OCI-LY3 (cell line): ENCODE data around the gene SIMC1.

Source experiments
- H2AFZ ChIP-seq: fragments of 200-600, 300-600 bp; shearing (Covaris generic); 2 replicates; pipeline ENCODE4 v1.6.0; 2014; ENCODE audit warnings: antibody characterized with exemption, low read depth, low read length
- H3K27ac ChIP-seq: fragments of 200-600, 300-600 bp; sonication (generic); 2 replicates; pipeline ENCODE4 v1.5.1; 2014; ENCODE audit warnings: mild to moderate bottlenecking, low read length, moderate library complexity, mixed read lengths
- H3K27me3 ChIP-seq: fragments of 200-600, 300-600 bp; sonication (generic); 2 replicates; pipeline ENCODE4 v1.6.1; 2014; ENCODE audit warnings: low read depth, low read length, mixed read lengths
- H3K36me3 ChIP-seq: fragments of 200-600, 300-600 bp; sonication (generic); replicated peaks from 2 replicates; pipeline ENCODE3; 2014; ENCODE audit warnings: low read depth, low read length, mixed read lengths
- H3K4me1 ChIP-seq: fragments of 300-600, 200-600 bp; sonication (generic); 2 replicates; pipeline ENCODE4 v1.6.1; 2014; ENCODE audit warnings: low read length, mixed read lengths
- H3K4me2 ChIP-seq: fragments of 200-600, 300-600 bp; sonication (generic); 2 replicates; pipeline ENCODE4 v1.6.1; 2014; ENCODE audit warnings: low read length, mixed read lengths
- H3K4me3 ChIP-seq: fragments of 300-600, 200-600 bp; sonication (generic); 2 replicates; pipeline ENCODE4 v1.5.1; 2014; ENCODE audit warnings: antibody characterized with exemption, mild to moderate bottlenecking, low read length, moderate library complexity
- H3K79me2 ChIP-seq: fragments of 300-600, 200-600 bp; shearing (Covaris generic); 2 replicates; pipeline ENCODE4 v1.6.1; 2014; ENCODE audit warnings: mild to moderate bottlenecking, low read length, mixed read lengths
- H3K9ac ChIP-seq: fragments of 300-600, 200-600 bp; shearing (Covaris generic); 2 replicates; pipeline ENCODE4 v1.6.0; 2014; ENCODE audit warnings: mild to moderate bottlenecking, low read length, moderate library complexity
- H3K9me3 ChIP-seq: fragments of 200-600, 300-600 bp; shearing (Covaris generic); 2 replicates; pipeline ENCODE4 v1.6.1; 2014; ENCODE audit warnings: low read length, mixed read lengths; ENCODE audit not compliant: insufficient read depth
- H4K20me1 ChIP-seq: fragments of 200-600, 300-600 bp; sonication (generic); 2 replicates; pipeline ENCODE4 v1.6.1; 2016; ENCODE audit warnings: low read length, mixed read lengths; ENCODE audit not compliant: insufficient read depth
- CTCF ChIP-seq: fragments of 200-600, 300-600 bp; sonication (generic); IDR thresholded peaks from 2 replicates; pipeline ENCODE4 v1.5.1; 2014; ENCODE audit warnings: antibody characterized with exemption, low read length, low read depth
- EZH2phosphoT487 ChIP-seq: fragments of 200-600 bp; shearing (Covaris generic); IDR thresholded peaks from 2 replicates; pipeline ENCODE4 v1.6.1; 2018; ENCODE audit warnings: antibody characterized with exemption, mixed run types, low read depth

The SIMC1 gene

GRCh38 chr5:176342158-176342483, 103.9 kb downstream of the SIMC1 start:
- H3K4me1 ChIP-seq, result no peaks in the 10 kb centered on the region
- H3K4me2 ChIP-seq, result no peak overlapping the region
- H2AFZ ChIP-seq, result no peak overlapping the region
- peaks cover 36% of the 10 kb centered on the region for H3K36me3 ChIP-seq
- H4K20me1 ChIP-seq, result no peaks in the 10 kb centered on the region
- H3K27me3 ChIP-seq, result no peaks in the 10 kb centered on the region
- no peak for TF ChIP-seq EZH2phosphoT487
- TF ChIP-seq CTCF, result no peak
- H3K4me3 ChIP-seq, result no peak overlapping the region
- no peak overlapping the region for H3K9ac ChIP-seq
- H3K9me3 ChIP-seq, result no peaks in the 10 kb centered on the region
- H3K79me2 ChIP-seq, result no peaks in the 10 kb centered on the region
- H3K27ac ChIP-seq, result no peak overlapping the region

- no peaks in the 10 kb centered on the region for H3K4me1 ChIP-seq
- no peak overlapping the region for H3K27ac ChIP-seq
- no peak overlapping the region for H2AFZ ChIP-seq
- peaks cover 38% of the 10 kb centered on the region for H3K36me3 ChIP-seq
- H3K9ac ChIP-seq, result no peak overlapping the region
- no peaks in the 10 kb centered on the region for H3K27me3 ChIP-seq
- H3K4me3 ChIP-seq, result no peak overlapping the region
- H4K20me1 ChIP-seq, result no peaks in the 10 kb centered on the region
- no peak for TF ChIP-seq EZH2phosphoT487
- H3K9me3 ChIP-seq, result no peaks in the 10 kb centered on the region
- no peak overlapping the region for H3K4me2 ChIP-seq
- H3K79me2 ChIP-seq, result no peaks in the 10 kb centered on the region
These were observed 104.7 kb downstream of the SIMC1 start for GRCh38 chr5:176342766-176343458.

GRCh38 chr5:176350416-176350815, 112.2 kb downstream of the SIMC1 start:
- Histone ChIP-seq H3K36me3 (peaks cover 67% of the 10 kb centered on the region), H3K4me2 (no peak overlapping the region)

DNA sequence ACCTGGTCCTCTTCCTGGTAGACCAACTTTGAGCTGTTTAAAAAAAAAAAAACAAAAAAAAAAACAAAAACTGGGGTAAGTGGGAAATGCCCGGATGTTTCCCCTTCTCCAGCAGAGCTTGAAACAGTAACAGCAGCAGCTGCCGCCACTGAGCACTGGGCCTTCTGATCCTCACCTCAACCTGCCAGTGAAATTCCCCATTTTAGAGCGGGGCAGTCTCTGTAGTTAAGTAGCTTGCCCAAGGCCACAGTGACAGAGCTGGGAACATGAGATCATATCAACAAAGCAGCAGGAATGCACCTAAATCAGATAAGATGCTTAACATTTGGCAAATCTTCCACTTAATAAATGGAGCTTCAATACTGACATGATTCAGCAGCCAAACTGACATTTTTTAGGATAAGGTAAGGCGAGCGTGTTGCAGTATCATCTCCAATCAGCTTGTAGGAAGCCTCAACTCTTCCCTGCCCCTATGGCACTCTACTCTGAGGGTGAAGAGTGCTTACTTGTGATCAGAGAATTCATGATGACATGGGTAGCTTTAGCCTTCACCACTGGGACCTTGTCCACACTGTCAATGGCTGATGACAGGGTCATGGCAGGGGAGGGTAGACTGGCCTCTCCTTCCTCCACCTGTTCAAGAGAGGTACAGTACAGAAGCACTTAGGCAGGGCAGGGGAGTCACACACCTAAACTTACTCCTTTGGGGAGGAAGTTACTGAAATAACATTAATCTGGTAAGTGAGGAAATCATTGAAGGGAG, 114.1 kb downstream of the SIMC1 start:
- H3K36me3 ChIP-seq, result peaks cover 73% of the 10 kb centered on the region
- peak overlapping the region; percentile 45 for H3K4me2 ChIP-seq
- H3K27ac ChIP-seq, result peak overlapping the region; percentile 80
- no peaks in the 10 kb centered on the region for H3K27me3 ChIP-seq
- H3K4me1 ChIP-seq, result peaks cover 30% of the 10 kb centered on the region
- peak overlapping the region; percentile 31; the same call in 1 of the 2 replicates for H3K9ac ChIP-seq
- no peak overlapping the region for H2AFZ ChIP-seq
- H3K4me3 ChIP-seq, result peak overlapping the region; percentile 21; the same call in 1 of the 2 replicates
- no peaks in the 10 kb centered on the region; the same call in none of the 2 replicates for H4K20me1 ChIP-seq
- H3K79me2 ChIP-seq, result peaks cover 85% of the 10 kb centered on the region
- no peaks in the 10 kb centered on the region for H3K9me3 ChIP-seq
- TF ChIP-seq EZH2phosphoT487 (no peak), CTCF (no peak)

More at GRCh38 chr5:176350416-176350815, 112.2 kb downstream of the SIMC1 start:
- Histone ChIP-seq H3K9me3 (no peaks in the 10 kb centered on the region), H3K27ac (no peak overlapping the region), H3K4me1 (peaks cover 30% of the 10 kb centered on the region), H3K79me2 (peaks cover 66% of the 10 kb centered on the region), H2AFZ (no peak overlapping the region), H3K27me3 (no peaks in the 10 kb centered on the region), H4K20me1 (no peaks in the 10 kb centered on the region), H3K4me3 (no peak overlapping the region), H3K9ac (no peak overlapping the region)
- TF ChIP-seq EZH2phosphoT487 (no peak), CTCF (no peak)
